OCI-LY7 (cell line): ENCODE data around the gene ALDH16A1.

ENCODE experiments used
- EZH2phosphoT487 ChIP-seq: fragments of 200-600 bp; sonication (generic); IDR thresholded peaks from 2 replicates; pipeline ENCODE4 v1.6.1; 2018; ENCODE audit warnings: low read depth, borderline replicate concordance, mild to moderate bottlenecking, mixed run types, antibody characterized with exemption, low read length, moderate library complexity, mixed read lengths
- TF ChIP-seq, protein P1 (sequence below): fragments of 200-600 bp; sonication (generic); conservative IDR thresholded peaks from 2 replicates; pipeline ENCODE4 v1.5.1; 2014; ENCODE audit warnings: mild to moderate bottlenecking, antibody characterized with exemption, low read length, moderate library complexity, mixed read lengths

- TF ChIP-seq, protein P1, sequence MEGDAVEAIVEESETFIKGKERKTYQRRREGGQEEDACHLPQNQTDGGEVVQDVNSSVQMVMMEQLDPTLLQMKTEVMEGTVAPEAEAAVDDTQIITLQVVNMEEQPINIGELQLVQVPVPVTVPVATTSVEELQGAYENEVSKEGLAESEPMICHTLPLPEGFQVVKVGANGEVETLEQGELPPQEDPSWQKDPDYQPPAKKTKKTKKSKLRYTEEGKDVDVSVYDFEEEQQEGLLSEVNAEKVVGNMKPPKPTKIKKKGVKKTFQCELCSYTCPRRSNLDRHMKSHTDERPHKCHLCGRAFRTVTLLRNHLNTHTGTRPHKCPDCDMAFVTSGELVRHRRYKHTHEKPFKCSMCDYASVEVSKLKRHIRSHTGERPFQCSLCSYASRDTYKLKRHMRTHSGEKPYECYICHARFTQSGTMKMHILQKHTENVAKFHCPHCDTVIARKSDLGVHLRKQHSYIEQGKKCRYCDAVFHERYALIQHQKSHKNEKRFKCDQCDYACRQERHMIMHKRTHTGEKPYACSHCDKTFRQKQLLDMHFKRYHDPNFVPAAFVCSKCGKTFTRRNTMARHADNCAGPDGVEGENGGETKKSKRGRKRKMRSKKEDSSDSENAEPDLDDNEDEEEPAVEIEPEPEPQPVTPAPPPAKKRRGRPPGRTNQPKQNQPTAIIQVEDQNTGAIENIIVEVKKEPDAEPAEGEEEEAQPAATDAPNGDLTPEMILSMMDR, result no peak
- TF ChIP-seq EZH2phosphoT487, result no peak
These were observed 15.8 kb upstream of the ALDH16A1 start for GRCh38 chr19:49437231-49437630.
